Neuronal stem cell (in vitro differentiated cells): ENCODE results near the gene RUNX1.

Source experiments
- DNase-seq: peaks from one replicate; pipeline ENCODE4 v3.0.0-alpha.2; 2013; ENCODE audit warnings: low spot score
- H2AFZ ChIP-seq: one replicate; pipeline ENCODE4 v1.6.1; 2013; ENCODE audit warnings: mild to moderate bottlenecking, low read length, inconsistent platforms
- H2AK5ac ChIP-seq: 2 replicates; pipeline ENCODE4 v1.6.1; 2013; ENCODE audit warnings: low read depth, mild to moderate bottlenecking, inconsistent platforms, low read length, moderate library complexity, mixed read lengths
- H2BK120ac ChIP-seq: 2 replicates; pipeline ENCODE4 v1.6.1; 2013; ENCODE audit warnings: low read depth, mild to moderate bottlenecking, inconsistent platforms, low read length, moderate library complexity, mixed read lengths
- H2BK12ac ChIP-seq: one replicate; pipeline ENCODE4 v1.6.1; 2013; ENCODE audit warnings: low read length, inconsistent platforms
- H2BK15ac ChIP-seq: 2 replicates; pipeline ENCODE4 v1.6.1; 2013; ENCODE audit warnings: mild to moderate bottlenecking, low read length, inconsistent platforms, mixed read lengths
- H2BK5ac ChIP-seq: one replicate; pipeline ENCODE4 v1.6.1; 2013; ENCODE audit warnings: inconsistent platforms, mild to moderate bottlenecking, low read length, moderate library complexity
- H3K14ac ChIP-seq: one replicate; pipeline ENCODE4 v1.6.1; 2013; ENCODE audit warnings: low read length, inconsistent platforms
- H3K18ac ChIP-seq: 2 replicates; pipeline ENCODE4 v1.6.1; 2013; ENCODE audit warnings: low read length, inconsistent platforms
- H3K23ac ChIP-seq: 2 replicates; pipeline ENCODE4 v1.6.1; 2013; ENCODE audit warnings: low read depth, mild to moderate bottlenecking, mixed read lengths, low read length, inconsistent platforms; ENCODE audit not compliant: poor library complexity
- H3K27ac ChIP-seq: replicated peaks from 3 replicates; pipeline ENCODE4 v1.5.1; 2013; ENCODE audit warnings: low read length, inconsistent platforms
- H3K27me3 ChIP-seq, 3 experiments: 2 replicates each; pipeline ENCODE4 v1.6.1; 2013; ENCODE audit warnings: low read length in 3 of 3, mild to moderate bottlenecking in 2 of 3, inconsistent platforms in 1 of 3, low read depth in 1 of 3, mixed read lengths in 1 of 3, moderate library complexity in 1 of 3; ENCODE audit not compliant: control insufficient read depth in 3 of 3, insufficient read depth in 3 of 3
- H3K36me3 ChIP-seq, 2 donors: replicated peaks in 1 of 2; 2 replicates each; pipeline ENCODE4 v1.6.1; 2013; ENCODE audit warnings: low read length in 2 of 2; ENCODE audit not compliant: control insufficient read depth in 2 of 2, insufficient read depth in 2 of 2
- H3K4ac ChIP-seq: 2 replicates; pipeline ENCODE4 v1.6.1; 2013; ENCODE audit warnings: inconsistent platforms, mild to moderate bottlenecking, low read length, moderate library complexity
- H3K4me1 ChIP-seq, 2 donors: 1 replicate in 1 of 2; 2 replicates in 1 of 2; pipeline ENCODE4 v1.6.1; 2013; ENCODE audit warnings: low read length in 2 of 2, low read depth in 1 of 2; ENCODE audit not compliant: control insufficient read depth in 2 of 2, insufficient read depth in 1 of 2
- H3K4me2 ChIP-seq: one replicate; pipeline ENCODE4 v1.6.1; 2013; ENCODE audit warnings: mild to moderate bottlenecking, low read length, inconsistent platforms; ENCODE audit not compliant: insufficient read depth, poor library complexity, severe bottlenecking
- H3K4me3 ChIP-seq, 2 donors: 2 replicates each; pipeline ENCODE4 v1.5.1; 2013; ENCODE audit warnings: low read length in 2 of 2, mild to moderate bottlenecking in 2 of 2, inconsistent platforms in 1 of 2, moderate library complexity in 1 of 2
- H3K79me1 ChIP-seq: one replicate; pipeline ENCODE4 v1.6.1; 2013; ENCODE audit warnings: low read depth, mild to moderate bottlenecking, inconsistent platforms, low read length, moderate library complexity
- H3K9ac ChIP-seq: one replicate; pipeline ENCODE4 v1.6.1; 2013; ENCODE audit warnings: mild to moderate bottlenecking, low read depth, low read length, inconsistent platforms; ENCODE audit not compliant: poor library complexity
- H3K9me3 ChIP-seq, 2 donors: replicated peaks in 1 of 2; 2 replicates each; pipeline versions ENCODE3 to v1.6.1; 2013; ENCODE audit warnings: low read length in 2 of 2, mild to moderate bottlenecking in 2 of 2, inconsistent platforms in 1 of 2, low read depth in 1 of 2, mixed read lengths in 1 of 2, moderate library complexity in 1 of 2; ENCODE audit not compliant: control insufficient read depth in 2 of 2, insufficient read depth in 1 of 2
- H4K8ac ChIP-seq: one replicate; pipeline ENCODE4 v1.6.1; 2013; ENCODE audit warnings: low read depth, mild to moderate bottlenecking, inconsistent platforms, low read length, moderate library complexity
- H4K91ac ChIP-seq: one replicate; pipeline ENCODE4 v1.6.1; 2013; ENCODE audit warnings: low read length, low read depth, mild to moderate bottlenecking, inconsistent platforms; ENCODE audit not compliant: poor library complexity
- WGBS, 2 donors: extraction: QIAGEN DNeasy Blood & Tissue Kit; methylation state at CpG; one replicate each; pipeline ENCODE4 v1.1.7; 2013; ENCODE audit warnings: missing lambda C conversion rate in 2 of 2, mixed read lengths in 1 of 2; ENCODE audit not compliant: insufficient read length in 2 of 2, insufficient replicate concordance in 1 of 2; ENCODE audit errors: extremely low coverage in 2 of 2; 5-methylcytosine and 5-hydroxymethylcytosine counted together

The RUNX1 gene

DNA sequence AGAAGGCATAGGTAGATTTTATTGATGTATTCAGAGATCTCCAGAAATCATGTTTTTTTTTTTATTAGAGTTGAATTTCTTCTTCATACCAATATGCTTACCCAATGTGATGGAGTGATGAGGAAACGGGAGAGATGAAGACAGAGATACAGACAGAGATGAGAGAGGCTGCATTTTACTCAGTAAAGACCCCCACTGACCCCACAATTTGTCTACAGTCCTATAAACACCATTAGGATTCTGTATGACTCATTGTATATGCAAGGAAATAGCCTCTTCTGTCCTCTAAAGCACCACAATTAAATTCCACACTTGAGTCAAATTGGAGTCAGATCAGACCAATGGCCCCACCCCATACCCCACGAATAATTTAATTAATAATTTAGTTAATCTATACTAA is 44.0 kb downstream of the RUNX1 start:
- Histone ChIP-seq H3K23ac (no peak overlapping the region), H2BK15ac (no peak overlapping the region), H3K27ac (no peak overlapping the region), H2BK5ac (no peak overlapping the region), H4K8ac (no peak overlapping the region), H3K18ac (no peak overlapping the region), H4K91ac (no peak overlapping the region), H3K4ac (no peak overlapping the region), H3K4me3 (no peak overlapping the region), H2AFZ (no peak overlapping the region), H3K4me1 (no peaks in the 10 kb centered on the region), H2BK12ac (no peak overlapping the region), H3K9ac (no peak overlapping the region), H2AK5ac (no peak overlapping the region), H3K79me1 (no peaks in the 10 kb centered on the region), H3K36me3 (no peaks in the 10 kb centered on the region), H3K9me3 (no peaks in the 10 kb centered on the region), H3K27me3 (no peaks in the 10 kb centered on the region), H3K14ac (no peak overlapping the region), H3K4me2 (no peak overlapping the region), H2BK120ac (no peak overlapping the region)
- DNase-seq, result no peak
- WGBS, 2 donors, result no CpG with 5 or more reads among the region's 2 CpGs

DNA sequence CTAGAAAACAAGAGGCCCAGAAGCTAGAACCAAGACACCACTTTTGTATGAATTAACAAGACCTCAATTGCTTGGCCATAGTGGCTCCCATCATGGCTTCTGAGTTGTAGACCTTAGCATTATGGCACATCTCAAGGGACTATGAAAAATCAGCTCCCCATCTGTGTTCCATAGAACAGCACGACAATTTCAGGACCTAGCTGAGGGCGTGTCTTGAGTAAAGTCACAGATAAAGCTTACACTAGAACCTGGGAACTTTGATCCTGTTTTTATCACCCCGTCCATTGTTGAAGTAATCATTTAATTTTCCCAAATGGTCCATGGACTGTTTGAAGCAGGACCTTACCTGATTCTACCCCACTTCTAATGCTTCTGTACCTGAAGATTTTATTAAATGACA is 44.8 kb downstream of the RUNX1 start:
- no peak overlapping the region for H3K4ac ChIP-seq
- H3K79me1 ChIP-seq, result no peaks in the 10 kb centered on the region
- no peaks in the 10 kb centered on the region for H3K4me1 ChIP-seq
- no peak overlapping the region for H4K91ac ChIP-seq
- WGBS, 2 donors, result no CpG with 5 or more reads among the region's 3 CpGs
- H2BK12ac ChIP-seq, result no peak overlapping the region
- H2BK5ac ChIP-seq, result no peak overlapping the region
- no peak for DNase-seq
- no peaks in the 10 kb centered on the region for H3K9me3 ChIP-seq
- no peak overlapping the region for H2BK15ac ChIP-seq
- no peak overlapping the region for H3K27ac ChIP-seq
- no peak overlapping the region for H3K4me2 ChIP-seq
- H3K18ac ChIP-seq, result no peak overlapping the region
- H3K9ac ChIP-seq, result no peak overlapping the region
- H2AFZ ChIP-seq, result no peak overlapping the region
- no peak overlapping the region for H2AK5ac ChIP-seq
- no peak overlapping the region for H2BK120ac ChIP-seq
- H3K36me3 ChIP-seq, result no peaks in the 10 kb centered on the region
- no peak overlapping the region for H3K14ac ChIP-seq
- H3K27me3 ChIP-seq, result no peaks in the 10 kb centered on the region
- H4K8ac ChIP-seq, result no peak overlapping the region
- no peak overlapping the region for H3K4me3 ChIP-seq
- H3K23ac ChIP-seq, result no peak overlapping the region

DNA sequence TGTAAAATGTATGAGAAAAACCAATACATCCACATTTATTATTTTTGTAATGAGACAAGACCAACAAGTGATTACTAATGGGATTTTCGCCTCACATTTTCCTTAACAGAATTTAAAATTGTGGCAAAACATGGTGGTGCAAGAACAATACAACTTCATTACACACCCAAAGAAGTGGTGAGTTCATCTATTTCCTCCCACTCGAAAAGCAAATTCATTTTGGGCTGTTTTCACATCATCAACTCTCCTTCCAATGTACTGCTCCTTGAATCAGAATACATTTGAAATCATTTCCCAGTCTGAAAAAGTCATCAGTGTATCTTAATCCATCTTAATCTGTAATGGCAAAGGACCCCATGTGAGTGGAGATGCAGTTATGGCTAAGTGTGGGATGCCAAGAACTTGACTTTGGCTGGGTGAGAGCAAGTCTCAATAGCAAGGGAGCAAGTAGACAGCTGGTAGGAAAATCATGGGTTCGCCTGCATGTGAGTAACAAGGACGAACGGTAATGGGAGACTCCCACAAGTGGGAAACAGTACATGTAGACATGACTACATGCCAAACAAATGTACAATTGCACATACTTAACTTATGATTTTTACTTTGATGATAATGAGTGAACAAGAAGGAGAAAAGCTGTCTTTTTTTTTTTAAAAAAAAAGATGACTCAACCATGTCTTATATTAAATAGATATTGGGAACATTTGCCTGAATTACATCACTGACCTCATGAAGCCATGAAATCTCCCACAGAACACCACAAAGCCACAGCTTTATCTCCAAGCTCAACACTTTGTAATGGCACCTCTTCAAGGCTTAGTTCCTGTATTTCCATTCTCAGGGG is 46.0 kb downstream of the RUNX1 start:
- no peaks in the 10 kb centered on the region for H3K79me1 ChIP-seq
- H3K9ac ChIP-seq, result no peak overlapping the region
- no peak overlapping the region for H2AK5ac ChIP-seq
- no peaks in the 10 kb centered on the region for H3K36me3 ChIP-seq
- no CpG with 5 or more reads among the region's 5 CpGs for WGBS, 2 donors
- H3K4ac ChIP-seq, result no peak overlapping the region
- H2BK15ac ChIP-seq, result no peak overlapping the region
- H4K8ac ChIP-seq, result no peak overlapping the region
- no peak for DNase-seq
- H3K18ac ChIP-seq, result no peak overlapping the region
- no peak overlapping the region for H3K27ac ChIP-seq
- H3K23ac ChIP-seq, result no peak overlapping the region
- H3K14ac ChIP-seq, result no peak overlapping the region
- no peak overlapping the region for H2BK120ac ChIP-seq
- H4K91ac ChIP-seq, result no peak overlapping the region
- H3K4me2 ChIP-seq, result no peak overlapping the region
- no peak overlapping the region for H2AFZ ChIP-seq
- H3K9me3 ChIP-seq, result no peaks in the 10 kb centered on the region
- no peak overlapping the region for H2BK12ac ChIP-seq
- no peaks in the 10 kb centered on the region for H3K27me3 ChIP-seq
- H2BK5ac ChIP-seq, result no peak overlapping the region
- no peak overlapping the region for H3K4me3 ChIP-seq
- H3K4me1 ChIP-seq, result no peaks in the 10 kb centered on the region

DNA sequence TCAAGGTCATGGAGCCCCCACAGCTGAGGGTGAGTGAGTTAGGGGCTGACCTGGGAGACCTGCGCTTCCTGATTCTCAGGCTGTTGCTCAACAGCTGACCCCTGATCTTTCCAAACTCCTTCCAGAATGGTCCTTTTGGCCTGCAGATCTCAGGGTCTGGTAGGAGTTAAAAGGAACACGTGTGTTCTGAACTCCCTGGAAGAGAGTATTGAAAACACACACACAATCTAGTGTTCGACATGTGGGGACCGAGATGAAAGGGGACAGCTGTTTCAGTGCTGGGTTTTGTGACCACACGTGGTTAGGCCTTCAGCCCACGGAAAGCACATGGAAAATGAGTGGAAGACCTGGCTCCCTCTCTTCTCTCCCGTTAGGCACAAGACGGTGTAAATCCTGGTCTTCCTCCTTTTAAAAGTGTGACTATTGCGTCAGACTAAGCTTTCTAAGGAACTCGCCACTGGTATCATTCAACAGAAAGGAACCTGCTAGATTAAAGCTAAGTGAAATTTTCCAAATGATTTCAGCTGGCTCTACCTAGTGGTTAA is 49.6 kb downstream of the RUNX1 start:
- Histone ChIP-seq H3K4ac (no peak overlapping the region), H2BK5ac (no peak overlapping the region), H3K4me2 (no peak overlapping the region), H3K27ac (no peak overlapping the region), H3K9ac (no peak overlapping the region), H2AFZ (no peak overlapping the region), H3K27me3 (no peaks in the 10 kb centered on the region), H3K14ac (no peak overlapping the region), H4K91ac (no peak overlapping the region), H3K9me3 (no peaks in the 10 kb centered on the region), H3K4me1 (peaks cover 0 to 6% of the 10 kb centered on the region in 2 donors), H2BK12ac (no peak overlapping the region), H2BK15ac (no peak overlapping the region), H3K23ac (no peak overlapping the region), H4K8ac (no peak overlapping the region), H3K36me3 (no peaks in the 10 kb centered on the region), H2AK5ac (no peak overlapping the region), H3K4me3 (no peak overlapping the region), H2BK120ac (no peak overlapping the region), H3K18ac (no peak overlapping the region), H3K79me1 (no peaks in the 10 kb centered on the region)
- DNase-seq, result no peak
- WGBS, 2 donors, result no CpG with 5 or more reads among the region's 10 CpGs
